EL (cell line): ENCODE results near the gene NFATC4.
"Not testable (repeated sequence)": the region's sequence is repeated elsewhere in the genome, so short reads cannot be mapped to it uniquely, and the experiment has no call there.

Source experiments
- DNase-seq: peaks from one replicate; pipeline ENCODE4 v3.0.0-alpha.2; 2016

Gene NFATC4

GRCh38 chr14:24368562-24369252, 723 bp downstream of the NFATC4 start:
- peak; percentile 80 for DNase-seq

GRCh38 chr14:24369463-24369862, 1.5 kb downstream of the NFATC4 start:
- no peak for DNase-seq

GRCh38 chr14:24369907-24370687, 2.1 kb downstream of the NFATC4 start:
- no peak for DNase-seq

- no peak for DNase-seq
Observed at GRCh38 chr14:24370748-24371147, 2.8 kb downstream of the NFATC4 start.

- DNase-seq, result not testable (repeated sequence)
Observed at GRCh38 chr14:24371605-24372004, 3.6 kb downstream of the NFATC4 start.

- peak; percentile 44 for DNase-seq
Observed at GRCh38 chr14:24372701-24373416, 4.9 kb downstream of the NFATC4 start.

- DNase-seq, result no peak
Observed at GRCh38 chr14:24376448-24377070, 8.6 kb downstream of the NFATC4 start.

- no peak for DNase-seq
Observed at GRCh38 chr14:24377126-24377525, 9.1 kb downstream of the NFATC4 start.

GRCh38 chr14:24377657-24378056, 9.7 kb downstream of the NFATC4 start:
- DNase-seq, result no peak

- no peak for DNase-seq
Observed at GRCh38 chr14:24378327-24378726, 10.3 kb downstream of the NFATC4 start.

- no peak for DNase-seq
Observed at GRCh38 chr14:24378981-24379906, 11.3 kb downstream of the NFATC4 start.

- DNase-seq, result no peak
Observed at GRCh38 chr14:24379907-24380730, 12.1 kb downstream of the NFATC4 start.

GRCh38 chr14:24381363-24382063, 13.5 kb downstream of the NFATC4 start:
- DNase-seq, result no peak

GRCh38 chr14:24382064-24382371, 14.0 kb downstream of the NFATC4 start:
- no peak for DNase-seq

GRCh38 chr14:24384169-24384568, 16.2 kb downstream of the NFATC4 start:
- DNase-seq, result no peak

- DNase-seq, result no peak
Observed at GRCh38 chr14:24385524-24385923, 17.5 kb downstream of the NFATC4 start.

- no peak for DNase-seq
Observed at GRCh38 chr14:24387009-24387345, 19.0 kb downstream of the NFATC4 start.

GRCh38 chr14:24387579-24387978, 19.6 kb downstream of the NFATC4 start:
- DNase-seq, result not testable (repeated sequence)

- no peak for DNase-seq
Observed at GRCh38 chr14:24388474-24389179, 20.6 kb downstream of the NFATC4 start.

GRCh38 chr14:24389226-24389848, 21.4 kb downstream of the NFATC4 start:
- peak; percentile 31 for DNase-seq
